Eye (tissue), 1 donor: ENCODE results near the gene IBSP.

Source experiments
- DNase-seq: peaks from one replicate; pipeline ENCODE4 v3.0.0-alpha.2; 2015

The IBSP gene

DNA sequence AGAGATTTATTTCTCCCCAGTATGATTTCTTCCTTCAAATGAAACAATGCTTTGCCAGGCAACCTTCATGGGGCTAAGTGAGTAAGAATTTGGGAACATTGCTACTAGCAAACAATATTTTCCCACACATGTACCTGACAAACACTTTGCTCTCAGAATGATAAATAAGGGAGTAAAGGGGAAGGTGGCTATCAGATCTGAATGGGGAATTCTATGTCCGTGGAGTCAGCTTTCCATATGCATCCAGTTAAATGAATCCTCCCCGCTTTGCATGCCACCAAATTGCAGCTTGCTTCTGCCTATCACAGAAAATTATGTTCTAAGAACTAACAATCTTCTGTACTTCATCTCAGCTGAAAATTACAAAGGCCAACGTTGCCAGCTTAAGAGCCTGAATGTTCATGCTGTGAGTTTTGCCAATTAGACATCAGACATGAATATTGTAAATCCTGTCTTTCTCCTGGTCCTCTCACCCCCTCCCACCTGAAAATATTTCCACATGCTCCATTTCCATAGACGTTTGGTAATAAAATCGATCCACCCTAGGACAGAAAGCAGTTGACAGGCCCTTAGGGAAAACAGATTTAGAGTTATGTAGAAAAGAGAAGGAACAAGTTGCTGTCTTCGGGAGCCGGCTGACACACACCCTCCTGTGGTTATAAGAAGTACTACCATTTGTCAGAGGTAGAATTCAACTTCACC lies 39.7 kb downstream of the IBSP start:
- DNase-seq: peak; percentile 67

DNA sequence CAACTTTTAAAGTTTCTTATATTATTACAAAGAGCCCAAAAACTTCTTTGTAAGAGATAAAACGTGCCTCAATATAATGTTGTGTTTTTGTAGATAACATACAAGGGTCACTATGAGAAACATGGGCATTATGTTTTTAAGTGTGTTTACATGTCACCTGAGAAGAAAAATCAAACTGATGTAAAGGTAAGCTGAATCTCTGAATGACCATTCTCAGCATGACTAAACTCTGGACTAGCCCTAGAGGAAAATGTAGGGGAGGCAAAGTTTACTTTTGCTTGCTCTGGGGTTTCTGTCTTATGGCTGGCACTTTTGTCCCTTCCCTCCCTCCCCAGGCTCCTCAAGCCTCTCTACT lies 40.2 kb downstream of the IBSP start:
- no peak for DNase-seq

DNA sequence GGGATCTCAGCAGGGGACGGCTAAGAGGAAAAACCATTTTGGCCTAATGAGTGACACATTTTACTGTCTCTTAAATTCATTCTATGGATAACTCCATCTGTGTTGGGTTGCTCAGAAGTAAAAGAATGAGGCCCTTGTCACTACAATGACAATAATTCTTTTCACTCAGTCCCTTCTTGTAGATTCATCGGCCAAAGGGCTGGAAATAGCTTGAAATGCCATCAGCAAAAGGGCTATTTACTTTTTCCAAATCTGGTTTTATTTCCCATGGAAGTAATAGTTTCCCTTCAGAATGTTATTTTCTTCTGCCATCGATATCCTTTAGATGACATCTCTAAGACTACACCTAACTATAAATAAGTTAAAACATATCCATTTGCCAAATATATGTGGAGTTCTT lies 40.8 kb downstream of the IBSP start:
- DNase-seq: no peak

DNA sequence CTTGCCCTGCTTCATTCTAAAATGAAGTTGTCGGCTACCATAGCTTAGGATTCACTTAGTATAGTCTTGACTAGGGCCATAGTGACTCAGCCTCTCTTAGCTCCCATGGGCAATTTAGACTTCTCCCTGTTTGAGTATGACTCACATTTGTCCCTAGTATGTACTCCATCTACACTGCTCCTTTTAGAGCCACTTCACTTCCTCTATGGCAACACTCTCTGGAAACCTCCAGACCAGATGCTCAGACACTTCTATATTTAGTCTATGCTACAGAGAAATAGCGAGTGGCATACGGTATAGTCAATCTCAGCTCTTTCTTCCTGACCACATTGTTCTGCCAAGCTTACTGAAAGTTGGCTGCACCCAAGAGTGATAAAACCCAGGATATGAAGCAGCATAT lies 44.6 kb downstream of the IBSP start:
- no peak for DNase-seq

DNA sequence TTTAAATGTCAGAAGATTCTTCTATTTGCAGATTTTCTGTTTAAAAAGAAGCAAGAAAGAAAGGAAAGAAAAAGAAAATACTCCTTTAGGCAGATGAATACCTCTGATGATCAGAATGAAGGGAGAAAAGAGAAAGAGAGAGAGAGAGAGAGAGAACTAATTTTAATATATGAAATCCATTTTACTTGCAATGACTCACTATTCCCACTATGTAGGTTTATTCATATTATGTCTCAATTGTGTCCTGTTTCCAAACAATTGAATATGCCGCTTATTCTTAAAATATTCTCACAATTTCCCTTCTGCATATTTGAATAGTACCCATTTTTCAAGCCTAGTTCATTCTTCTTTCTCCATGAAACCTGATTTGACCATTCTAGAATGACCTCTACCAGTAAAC lies 45.1 kb downstream of the IBSP start:
- no peak for DNase-seq

DNA sequence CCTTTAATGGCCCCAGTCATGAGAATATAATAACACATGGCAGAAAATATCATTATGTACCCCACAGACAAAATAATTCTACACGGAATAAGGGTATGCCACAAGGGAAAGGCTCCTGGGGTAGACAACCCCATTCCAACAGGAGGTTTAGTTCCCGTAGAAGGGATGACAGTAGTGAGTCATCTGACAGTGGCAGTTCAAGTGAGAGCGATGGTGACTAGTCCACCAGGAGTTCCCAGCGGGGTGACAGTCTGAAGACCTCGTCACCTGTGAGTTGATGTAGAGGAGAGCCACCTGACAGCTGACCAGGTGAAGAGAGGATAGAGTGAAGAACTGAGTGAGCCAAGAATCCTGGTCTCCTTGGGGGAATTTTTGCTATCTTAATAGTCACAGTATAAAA lies 46.9 kb downstream of the IBSP start:
- no peak for DNase-seq

DNA sequence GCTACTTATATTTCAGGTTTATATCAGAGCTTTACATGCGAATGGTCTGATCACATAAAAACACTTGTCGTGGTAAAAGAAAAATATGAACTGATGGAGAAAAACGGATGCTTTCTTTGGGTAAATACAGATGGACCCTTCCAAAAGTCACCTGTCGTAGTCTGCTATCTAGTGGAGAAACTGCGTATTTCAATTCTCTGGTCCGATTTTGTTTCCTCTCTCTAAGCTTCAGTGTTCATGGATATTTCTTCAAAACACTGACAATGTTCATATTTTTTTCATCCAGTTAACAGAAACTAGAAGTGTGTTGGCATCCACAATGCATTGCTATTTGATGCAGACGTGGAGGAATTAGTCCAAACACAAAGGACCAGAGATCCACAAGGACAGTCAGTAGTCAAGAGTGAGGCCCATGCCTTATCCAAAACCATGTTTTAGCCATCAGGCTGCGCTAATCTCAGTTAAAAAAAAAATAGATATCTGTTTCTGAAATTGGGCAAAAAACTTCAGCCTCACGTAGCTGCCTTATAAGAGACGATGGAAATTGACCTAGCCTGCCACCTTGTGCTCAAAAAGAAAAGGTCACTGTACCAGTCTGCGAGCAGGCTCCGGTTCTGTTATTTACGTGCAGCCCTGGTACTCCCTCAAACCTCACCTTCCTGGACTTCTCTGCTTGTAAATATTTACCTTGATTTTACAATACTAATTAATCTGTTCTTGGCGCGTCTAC lies 49.4 kb downstream of the IBSP start:
- peak; percentile 78 for DNase-seq

DNA sequence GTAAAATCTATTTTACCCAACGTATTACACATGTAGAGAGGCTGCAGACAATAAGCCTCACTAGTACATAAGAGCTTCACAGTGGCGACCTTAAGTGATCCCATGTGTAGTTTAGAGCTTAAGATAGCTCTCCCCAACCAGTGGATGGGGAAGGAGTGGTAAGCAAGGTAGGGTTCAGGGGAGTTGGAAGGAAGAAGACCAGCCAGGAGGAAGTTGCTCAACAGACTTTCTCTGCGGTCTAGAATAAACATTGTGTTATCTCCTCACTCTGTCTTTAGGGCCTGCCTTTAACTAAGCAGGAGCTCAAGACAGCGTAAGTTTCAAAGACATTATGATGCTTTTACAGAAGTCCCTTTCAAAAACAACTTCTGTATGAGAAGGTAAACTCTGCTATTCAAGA lies 50.3 kb downstream of the IBSP start:
- DNase-seq: no peak

DNA sequence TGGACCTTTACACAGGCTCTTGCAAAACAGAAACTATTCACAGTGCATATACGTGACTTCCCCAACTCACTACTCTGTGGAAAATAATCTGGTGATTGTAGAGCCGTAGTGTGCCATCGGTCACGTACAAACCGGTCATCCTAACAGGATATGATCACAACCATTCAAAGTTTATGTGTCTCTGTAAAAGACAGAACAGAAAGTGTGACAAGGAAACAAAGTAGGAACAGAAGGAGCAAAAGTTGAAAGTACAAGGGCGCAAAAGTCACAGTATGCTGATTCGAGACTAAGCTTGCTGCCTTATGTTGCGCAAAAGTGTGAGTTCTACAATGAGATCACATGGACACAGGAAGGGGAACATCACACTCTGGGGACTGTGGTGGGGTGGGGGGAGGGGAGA lies 52.0 kb downstream of the IBSP start:
- no peak for DNase-seq

DNA sequence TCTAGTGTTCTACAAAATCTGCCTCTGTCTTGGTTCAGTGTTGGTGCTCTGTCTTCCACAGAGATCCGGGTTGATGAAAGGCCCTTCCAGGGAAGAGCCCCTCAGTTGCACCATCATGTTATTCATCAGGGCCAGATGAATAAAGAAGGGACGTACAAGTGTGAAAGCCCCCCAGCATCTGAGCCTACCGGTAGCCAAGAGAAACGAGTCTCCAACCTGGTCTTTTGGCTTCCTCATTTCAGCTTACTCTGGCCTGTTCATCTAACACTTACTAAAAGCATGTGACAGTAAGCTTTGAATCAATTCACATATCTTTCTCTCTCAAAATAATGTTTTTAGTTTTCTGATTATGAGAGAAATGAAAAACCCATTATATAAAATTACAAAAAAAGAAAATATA lies 52.6 kb downstream of the IBSP start:
- no peak for DNase-seq

DNA sequence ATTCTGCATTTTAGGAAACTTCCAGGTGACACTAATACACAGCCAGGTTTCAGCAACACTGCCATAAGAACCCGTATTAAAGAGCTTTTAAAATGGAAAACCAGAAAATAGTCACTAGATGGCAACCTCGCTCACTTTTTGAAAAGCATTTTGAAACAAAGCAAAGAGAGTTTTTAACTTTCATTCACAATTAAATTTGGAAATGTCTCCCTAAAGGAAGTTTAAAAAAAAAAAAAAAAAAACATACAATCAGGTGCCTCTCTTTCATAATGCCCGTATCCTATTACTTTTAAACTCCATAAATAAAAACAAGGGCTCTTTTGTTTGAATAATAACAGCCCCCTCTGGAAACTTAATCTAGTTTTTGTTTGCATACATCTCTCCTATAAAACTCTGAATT lies 53.8 kb downstream of the IBSP start:
- DNase-seq: peak; percentile 82

DNA sequence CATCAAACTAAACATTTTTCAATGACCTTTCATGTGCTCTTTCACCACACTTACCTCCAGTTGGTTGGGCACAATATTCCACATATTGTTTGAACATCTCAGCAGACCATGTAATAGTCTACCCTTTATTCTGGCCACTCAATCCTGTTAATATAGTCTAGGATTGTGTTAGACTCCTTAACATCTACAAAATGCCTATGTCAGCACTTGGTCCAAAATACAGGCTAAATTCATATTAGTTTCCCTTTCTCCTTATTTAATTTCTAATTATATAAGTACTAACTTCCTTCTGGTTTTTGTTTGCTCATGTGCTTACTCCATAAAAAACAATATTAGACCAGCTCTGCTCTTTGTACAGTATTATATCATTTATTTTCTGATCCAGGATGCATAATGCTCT lies 54.5 kb downstream of the IBSP start:
- DNase-seq: no peak

DNA sequence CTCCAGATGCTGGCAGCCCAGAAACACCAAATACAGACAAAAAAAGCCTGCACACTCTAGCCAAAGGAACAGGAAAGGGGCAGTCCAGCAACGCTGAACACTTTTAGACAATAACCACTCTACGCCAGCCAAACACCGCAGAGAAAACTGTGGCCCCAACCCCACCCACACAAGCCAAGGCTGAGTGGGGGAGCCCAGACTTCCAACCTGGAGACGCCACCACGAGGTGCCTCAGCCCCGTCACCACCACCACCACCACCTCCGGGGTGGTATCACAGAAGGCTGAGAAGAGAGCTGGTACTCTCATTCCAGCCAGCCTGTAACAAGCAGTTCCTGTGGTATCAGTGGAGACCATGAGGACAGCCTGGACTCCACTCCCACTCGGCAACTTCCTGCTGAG lies 56.2 kb downstream of the IBSP start:
- no peak for DNase-seq

DNA sequence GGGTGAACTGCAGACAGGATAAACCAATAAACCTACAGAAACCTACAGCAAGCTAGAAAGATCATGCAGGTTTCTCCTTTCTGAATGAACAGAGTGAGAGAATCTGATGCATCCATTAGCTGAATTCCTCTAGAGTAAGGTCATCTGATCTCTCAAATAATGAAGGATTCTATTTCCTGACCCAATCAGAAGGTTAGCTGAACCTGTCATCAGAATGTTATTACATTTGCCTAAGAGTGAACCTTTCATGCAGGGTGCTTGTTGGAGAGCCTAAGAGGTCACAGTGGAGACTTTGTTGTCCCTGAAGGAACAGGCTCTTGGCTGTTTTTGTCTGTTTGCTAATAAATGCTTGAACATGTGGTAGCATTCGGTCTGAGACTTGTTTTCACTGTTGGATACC lies 57.5 kb downstream of the IBSP start:
- no peak for DNase-seq

DNA sequence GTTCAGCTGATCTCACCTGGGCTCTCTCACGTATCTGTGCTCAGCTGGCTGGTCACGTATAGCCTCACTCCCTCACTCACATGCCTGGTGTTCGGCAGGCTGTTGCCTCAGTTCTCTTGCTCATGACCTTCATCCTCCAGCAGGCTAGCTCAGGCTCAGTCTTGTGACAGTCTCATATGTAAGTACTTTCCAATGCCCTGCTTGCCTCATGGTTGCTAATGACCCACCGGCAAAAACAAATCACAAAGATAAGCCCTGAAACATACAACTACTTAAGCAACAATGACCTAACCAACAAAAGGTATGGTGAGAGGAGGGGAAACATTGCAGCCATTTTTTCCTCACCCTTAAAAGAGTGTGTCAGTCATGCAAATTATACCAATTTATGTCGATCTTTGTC lies 58.4 kb downstream of the IBSP start:
- DNase-seq: no peak
